Activated CD4-positive, alpha-beta T cell treated with anti-CD3 and anti-CD28 coated beads for 36 hours (primary cell): ENCODE data around the gene SYNPO. TPM values are rescaled to one million over a fixed set of nuclear protein-coding genes. Genes with fewer than 3 reads are reported as not detected.

Experiments
- ATAC-seq: fragments of 200-7000 bp; cut with Tn5 transposase; one replicate; pipeline ENCODE4 v1.10.0; 2021; ENCODE audit warnings: mild to moderate bottlenecking, moderate library complexity
- CTCF ChIA-PET: fragments of 350-600 bp; sonication (Branson Sonifier 250); formaldehyde crosslinking; loops from one replicate; lab custom pipeline; 2021; ENCODE audit warnings: antibody characterized with exemption; lab: Charles Lee
- POLR2A ChIA-PET: fragments of 350-600 bp; sonication (Branson Sonifier 250); formaldehyde crosslinking; loops from one replicate; lab custom pipeline; 2021; ENCODE audit warnings: antibody characterized with exemption, inconsistent platforms; lab: Charles Lee
- DNase-seq: peaks from one replicate; pipeline ENCODE4 v3.0.0-alpha.2; 2020
- H3K27ac Mint-ChIP-seq: one replicate; pipeline ENCODE4 v1.8.0; 2021; ENCODE audit warnings: mixed read lengths
- H3K27me3 Mint-ChIP-seq: one replicate; pipeline ENCODE4 v1.8.0; 2021; ENCODE audit warnings: mixed read lengths
- H3K36me3 Mint-ChIP-seq: one replicate; pipeline ENCODE4 v1.8.0; 2021; ENCODE audit warnings: low read depth, mixed read lengths
- H3K4me1 Mint-ChIP-seq: one replicate; pipeline ENCODE4 v1.8.0; 2021; ENCODE audit warnings: mixed read lengths
- H3K4me3 Mint-ChIP-seq: one replicate; pipeline ENCODE4 v1.8.0; 2021; ENCODE audit warnings: mild to moderate bottlenecking, moderate library complexity, mixed read lengths
- H3K9me3 Mint-ChIP-seq: one replicate; pipeline ENCODE4 v1.8.0; 2021; ENCODE audit warnings: low read depth, mixed read lengths
- intact Hi-C, 2 experiments: fragments of 100-400 bp; cut with DNase I in 1 of 2; cut with micrococcal nuclease in 1 of 2; formaldehyde crosslinking; loops; one replicate each; pipeline versions ENCODE4 v1.14.2 to v1.15.1; 2022 to 2024; cut with DNase I, micrococcal nuclease
- total RNA-seq, 2 experiments: library from RNA; stranded (reverse); gene quantifications; one replicate each; pipeline ENCODE4 v1.2.3, GENCODE V29; 2021

The SYNPO gene
- total RNA-seq, 2 experiments from 2014 or later: 0.11 to 0.14 TPM

GRCh38 chr5:150627731-150628545, 12.5 kb upstream of the SYNPO start:
- Mint-ChIP-seq H3K27ac (no peak overlapping the region), H3K4me1 (peaks cover 15% of the 10 kb centered on the region), H3K9me3 (no peaks in the 10 kb centered on the region), H3K36me3 (no peaks in the 10 kb centered on the region), H3K4me3 (no peak overlapping the region), H3K27me3 (peaks cover 11% of the 10 kb centered on the region)
- no peak for ATAC-seq
- intact Hi-C loops: no loop called here
- POLR2A ChIA-PET: no interaction called here
- DNase-seq: no peak
- CTCF ChIA-PET: interaction anchor here (0.6 kb wide), 2 partner anchors 50 to 601 kb away, joined by 3 read pairs; no protein-coding TSS in a partner anchor

GRCh38 chr5:150628936-150629485, 11.4 kb upstream of the SYNPO start:
- Mint-ChIP-seq H3K4me1 (peaks cover 4% of the 10 kb centered on the region), H3K9me3 (no peaks in the 10 kb centered on the region), H3K36me3 (no peaks in the 10 kb centered on the region), H3K4me3 (no peak overlapping the region), H3K27me3 (peaks cover 10% of the 10 kb centered on the region), H3K27ac (no peak overlapping the region)
- intact Hi-C loops: no loop called here
- ChIA-PET POLR2A (interaction anchor here (0.6 kb wide), 1 partner anchor 110 kb away, joined by 3 read pairs; no protein-coding TSS in a partner anchor), CTCF (no interaction called here)
- DNase-seq (no peak), ATAC-seq (no peak)

GRCh38 chr5:150630016-150630415, 10.4 kb upstream of the SYNPO start:
- H3K4me1 Mint-ChIP-seq: no peaks in the 10 kb centered on the region
- H3K27me3 Mint-ChIP-seq: peaks cover 6% of the 10 kb centered on the region
- H3K27ac Mint-ChIP-seq: no peak overlapping the region
- intact Hi-C loops: no loop called here
- DNase-seq (no peak), ATAC-seq (no peak)
- H3K9me3 Mint-ChIP-seq: no peaks in the 10 kb centered on the region
- no peaks in the 10 kb centered on the region for H3K36me3 Mint-ChIP-seq
- H3K4me3 Mint-ChIP-seq: no peak overlapping the region
- ChIA-PET POLR2A (no interaction called here), CTCF (no interaction called here)

- no peak for DNase-seq
- no peaks in the 10 kb centered on the region for H3K4me1 Mint-ChIP-seq
Observed at GRCh38 chr5:150630461-150631325, 9.8 kb upstream of the SYNPO start.

GRCh38 chr5:150631326-150631701, 9.1 kb upstream of the SYNPO start:
- no peaks in the 10 kb centered on the region for H3K36me3 Mint-ChIP-seq
- ChIA-PET CTCF (interaction anchor here (0.9 kb wide), 1 partner anchor 24 kb away, joined by 3 read pairs; no protein-coding TSS in a partner anchor), POLR2A (no interaction called here)
- H3K4me1 Mint-ChIP-seq: no peaks in the 10 kb centered on the region
- no peaks in the 10 kb centered on the region for H3K9me3 Mint-ChIP-seq
- intact Hi-C loops: no loop called here
- H3K27me3 Mint-ChIP-seq: peaks cover 10% of the 10 kb centered on the region
- ATAC-seq (no peak), DNase-seq (no peak)
- no peak overlapping the region for H3K27ac Mint-ChIP-seq
- H3K4me3 Mint-ChIP-seq: no peak overlapping the region

More at GRCh38 chr5:150630461-150631325, 9.8 kb upstream of the SYNPO start:
- no peak overlapping the region for H3K4me3 Mint-ChIP-seq
- intact Hi-C loops: no loop called here
- ChIA-PET POLR2A (no interaction called here), CTCF (interaction anchor here (0.9 kb wide), 1 partner anchor 25 kb away, joined by 3 read pairs; no protein-coding TSS in a partner anchor)
- H3K36me3 Mint-ChIP-seq: no peaks in the 10 kb centered on the region
- ATAC-seq: no peak
- no peaks in the 10 kb centered on the region for H3K9me3 Mint-ChIP-seq
- no peak overlapping the region for H3K27ac Mint-ChIP-seq
- H3K27me3 Mint-ChIP-seq: peaks cover 7% of the 10 kb centered on the region

- no peak for DNase-seq
- no peak overlapping the region for H3K4me3 Mint-ChIP-seq
- CTCF ChIA-PET: interaction anchor here (0.7 kb wide), 1 partner anchor 218 kb away, joined by 3 read pairs; no protein-coding TSS in a partner anchor
- no peak overlapping the region for H3K27ac Mint-ChIP-seq
- intact Hi-C loops: no loop called here
- H3K4me1 Mint-ChIP-seq: no peaks in the 10 kb centered on the region
- no peak for ATAC-seq
- H3K36me3 Mint-ChIP-seq: no peaks in the 10 kb centered on the region
- POLR2A ChIA-PET: no interaction called here
- peaks cover 11% of the 10 kb centered on the region for H3K27me3 Mint-ChIP-seq
- no peaks in the 10 kb centered on the region for H3K9me3 Mint-ChIP-seq
Observed at GRCh38 chr5:150632305-150633160, 7.9 kb upstream of the SYNPO start.

GRCh38 chr5:150633429-150633828, 7.0 kb upstream of the SYNPO start:
- intact Hi-C loops: no loop called here
- no peak overlapping the region for H3K27ac Mint-ChIP-seq

GRCh38 chr5:150636391-150637244, 3.8 kb upstream of the SYNPO start:
- POLR2A ChIA-PET: no interaction called here
- H3K9me3 Mint-ChIP-seq: no peaks in the 10 kb centered on the region
- intact Hi-C loops: no loop called here

More at GRCh38 chr5:150633429-150633828, 7.0 kb upstream of the SYNPO start:
- Mint-ChIP-seq H3K4me3 (no peak overlapping the region), H3K27me3 (peaks cover 15% of the 10 kb centered on the region), H3K36me3 (no peaks in the 10 kb centered on the region), H3K9me3 (no peaks in the 10 kb centered on the region), H3K4me1 (no peaks in the 10 kb centered on the region)
- POLR2A ChIA-PET: no interaction called here
- CTCF ChIA-PET: no interaction called here
- DNase-seq: no peak
- no peak for ATAC-seq

GRCh38 chr5:150637245-150638052, 3.0 kb upstream of the SYNPO start:
- no peak overlapping the region for H3K4me3 Mint-ChIP-seq
- peaks cover 15% of the 10 kb centered on the region for H3K27me3 Mint-ChIP-seq
- CTCF ChIA-PET: interaction anchor here (0.5 kb wide), 1 partner anchor 51 kb away, joined by 3 read pairs; no protein-coding TSS in a partner anchor
- H3K9me3 Mint-ChIP-seq: no peaks in the 10 kb centered on the region
- DNase-seq: no peak
- H3K27ac Mint-ChIP-seq: no peak overlapping the region
- POLR2A ChIA-PET: interaction anchor here (0.7 kb wide), 1 partner anchor 774 kb away, joined by 3 read pairs; no protein-coding TSS in a partner anchor
- H3K36me3 Mint-ChIP-seq: no peaks in the 10 kb centered on the region
- intact Hi-C loops: no loop called here
- no peaks in the 10 kb centered on the region for H3K4me1 Mint-ChIP-seq
- ATAC-seq: no peak

More at GRCh38 chr5:150636391-150637244, 3.8 kb upstream of the SYNPO start:
- no peaks in the 10 kb centered on the region for H3K4me1 Mint-ChIP-seq
- H3K36me3 Mint-ChIP-seq: no peaks in the 10 kb centered on the region
- H3K27ac Mint-ChIP-seq: no peak overlapping the region
- no peak for ATAC-seq
- no peak for DNase-seq
- CTCF ChIA-PET: no interaction called here
- H3K27me3 Mint-ChIP-seq: peaks cover 15% of the 10 kb centered on the region
- H3K4me3 Mint-ChIP-seq: no peak overlapping the region
